HG03378 (cell line): ENCODE data around the gene TESMIN.

Experiments
- ATAC-seq: cut with Tn5 transposase; IDR thresholded peaks from one replicate; pipeline ENCODE4 v1.9.1; 2021; ENCODE audit warnings: mild to moderate bottlenecking, moderate library complexity; ENCODE audit not compliant: unreplicated experiment

Gene TESMIN

DNA sequence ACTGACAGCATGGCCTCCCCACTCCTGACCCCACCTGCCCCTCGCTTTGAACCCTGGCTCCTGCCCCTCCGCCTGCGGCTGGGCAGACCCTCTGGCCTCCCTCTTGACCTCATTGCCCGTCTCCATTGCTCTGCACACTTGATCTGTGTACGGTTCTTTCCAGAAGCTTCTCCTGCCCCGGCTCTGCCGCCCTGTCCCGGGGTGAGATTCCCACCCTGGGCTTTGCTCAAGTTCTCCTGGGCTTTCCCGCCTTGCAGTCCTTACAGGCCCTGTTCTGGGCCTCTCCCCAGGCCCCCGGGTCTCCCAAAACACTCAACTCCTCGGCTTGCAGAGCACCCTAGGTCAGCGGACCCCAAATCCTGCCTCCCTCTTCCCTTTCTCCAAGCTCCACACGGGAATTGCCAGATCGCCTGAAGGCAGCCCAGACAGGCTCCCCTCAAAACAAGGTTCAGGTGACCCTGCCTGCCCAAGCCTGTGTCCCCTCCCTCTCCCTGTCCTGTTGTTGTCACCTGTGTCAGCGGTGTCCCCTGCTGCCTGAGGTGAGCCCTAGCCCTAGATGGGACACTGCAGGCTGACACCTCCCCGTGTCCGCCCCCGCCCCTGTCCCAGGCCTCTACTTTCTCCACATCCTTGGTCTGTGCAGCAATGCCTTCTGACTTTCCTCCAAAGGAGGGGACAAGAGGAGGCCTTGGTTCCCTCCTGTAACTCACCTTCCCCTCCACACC is 65.5 kb downstream of the TESMIN start:
- no peak for ATAC-seq

DNA sequence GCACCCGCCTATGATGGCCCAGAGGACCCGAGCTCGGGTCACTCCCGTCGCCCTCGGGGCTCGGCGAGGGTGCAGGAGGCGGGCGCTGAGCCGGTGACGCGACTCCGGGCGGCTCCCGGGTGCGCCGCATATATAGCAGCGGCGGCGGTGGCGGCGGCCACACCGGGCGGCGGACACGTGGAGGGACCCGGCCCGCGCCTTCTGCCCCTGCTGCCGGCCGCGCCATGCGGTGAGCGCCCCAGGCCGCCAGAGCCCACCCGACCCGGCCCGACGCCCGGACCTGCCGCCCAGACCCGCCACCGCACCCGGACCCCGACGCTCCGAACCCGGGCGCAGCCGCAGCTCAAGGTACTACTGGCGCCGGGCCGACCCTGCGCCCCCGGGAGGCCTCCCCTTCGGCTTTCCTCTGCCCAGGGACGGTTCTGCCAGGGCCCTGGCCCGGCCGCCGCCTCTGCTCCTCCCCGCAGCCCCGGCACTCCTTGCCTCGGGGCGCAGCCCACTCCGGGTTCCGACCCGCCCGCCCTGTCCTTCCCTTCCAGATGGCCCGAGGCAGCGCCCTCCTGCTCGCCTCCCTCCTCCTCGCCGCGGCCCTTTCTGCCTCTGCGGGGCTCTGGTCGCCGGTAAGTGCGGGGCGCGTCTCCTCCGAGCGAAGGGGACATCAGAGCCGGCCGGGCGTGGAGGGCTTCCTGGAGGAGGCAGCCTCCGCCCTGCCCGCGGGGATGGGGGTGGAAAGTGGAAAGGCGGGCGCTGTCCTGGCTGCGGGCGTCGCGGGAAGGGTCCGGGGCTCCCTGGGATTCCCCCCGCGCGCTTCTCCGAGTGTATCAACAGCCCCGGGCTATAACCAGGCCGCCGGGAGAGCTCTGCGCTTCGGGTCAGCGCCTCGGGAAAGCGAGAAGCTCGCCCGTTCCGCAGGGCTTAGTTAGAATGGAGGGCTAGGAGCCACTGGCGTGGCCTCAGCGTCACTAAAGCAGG is 66.6 kb downstream of the TESMIN start, which contains the start of gene GAL:
TSS of gene GAL (plus strand) at position 160 of the 972 bp plus-strand sequence. CDS start at position 540, 380 bp downstream.
- ATAC-seq = no peak

DNA sequence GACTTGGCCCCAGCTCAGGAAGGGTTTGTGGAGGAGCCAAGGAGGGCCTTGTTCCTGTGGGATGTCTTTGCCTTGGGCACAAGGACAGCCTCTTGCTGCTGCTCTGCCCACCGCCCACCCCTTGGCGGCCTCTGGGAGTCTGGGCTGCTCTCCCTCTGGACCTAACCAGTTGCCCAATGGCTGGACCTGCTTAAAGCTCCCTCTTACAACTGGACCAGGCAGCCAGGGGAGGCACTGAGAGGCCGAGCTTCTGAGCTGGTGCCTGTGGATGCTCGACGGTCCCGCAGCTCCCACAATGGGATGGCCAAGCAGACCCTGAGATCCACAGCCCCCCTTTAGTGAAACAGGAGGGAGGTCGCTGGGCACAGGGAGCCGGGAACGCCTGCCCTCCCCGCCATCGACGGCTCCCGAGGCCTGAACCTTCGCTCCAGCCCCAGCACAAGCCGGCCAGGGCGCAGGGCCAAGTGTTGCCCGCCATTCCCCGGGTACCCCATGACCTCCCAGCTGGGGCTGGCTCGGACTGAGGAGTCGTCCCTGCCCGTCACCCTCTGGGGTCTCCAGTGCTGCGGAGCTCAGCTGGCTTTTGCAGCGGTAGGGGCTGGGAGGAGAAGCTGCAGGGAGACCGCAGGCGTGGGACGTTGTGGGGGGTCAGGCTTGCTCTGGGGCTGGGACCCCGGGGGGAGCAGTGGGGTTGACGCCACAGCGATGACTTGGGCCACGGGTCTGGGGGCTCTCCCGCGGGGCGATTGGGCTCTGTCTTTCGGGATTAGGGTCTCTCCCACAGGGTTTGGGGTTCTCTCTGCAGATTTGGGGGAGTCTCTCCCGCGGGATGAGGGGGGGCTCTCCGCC is 67.6 kb downstream of the TESMIN start:
- no peak for ATAC-seq

DNA sequence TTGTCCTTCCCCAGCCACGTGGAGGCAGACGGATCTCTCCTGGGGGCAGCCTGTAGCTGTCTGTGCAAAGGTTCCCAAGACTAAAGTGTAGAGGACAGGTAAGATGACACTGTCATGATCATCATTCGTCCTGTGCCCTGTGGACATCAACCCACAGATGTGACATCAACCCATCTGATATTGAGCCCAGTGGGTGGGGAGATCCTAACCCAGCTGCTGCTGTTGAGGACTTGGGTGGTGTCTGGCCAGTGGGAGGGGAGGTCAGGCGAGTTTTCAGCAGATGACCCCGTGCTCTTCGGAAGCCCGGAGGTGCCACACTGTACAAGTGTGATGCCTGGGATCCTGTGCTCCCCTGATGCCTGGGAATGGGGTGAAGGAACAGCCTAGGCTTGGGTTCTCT is 68.2 kb downstream of the TESMIN start:
- no peak for ATAC-seq

DNA sequence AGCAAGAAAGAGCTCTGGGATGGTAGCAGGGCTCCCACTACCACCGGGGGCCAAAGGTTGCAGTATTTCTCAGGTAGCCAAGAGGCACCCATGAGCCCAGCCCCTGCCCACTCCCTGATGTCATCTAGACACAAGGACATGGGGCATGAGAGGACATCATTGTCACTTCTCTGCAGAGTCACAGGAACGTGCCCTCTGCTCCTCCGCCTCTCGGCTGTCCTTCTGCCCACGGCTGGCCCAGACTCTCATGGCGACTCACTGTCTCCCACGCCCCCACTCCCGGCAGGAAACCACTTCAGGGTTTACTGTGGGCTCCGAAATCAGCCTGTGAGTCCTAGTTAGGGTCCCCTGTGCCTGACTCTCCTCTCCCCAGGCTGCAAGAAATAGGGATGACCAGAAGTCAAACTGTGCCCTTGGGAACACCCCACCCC is 68.8 kb downstream of the TESMIN start:
- ATAC-seq = no peak

DNA sequence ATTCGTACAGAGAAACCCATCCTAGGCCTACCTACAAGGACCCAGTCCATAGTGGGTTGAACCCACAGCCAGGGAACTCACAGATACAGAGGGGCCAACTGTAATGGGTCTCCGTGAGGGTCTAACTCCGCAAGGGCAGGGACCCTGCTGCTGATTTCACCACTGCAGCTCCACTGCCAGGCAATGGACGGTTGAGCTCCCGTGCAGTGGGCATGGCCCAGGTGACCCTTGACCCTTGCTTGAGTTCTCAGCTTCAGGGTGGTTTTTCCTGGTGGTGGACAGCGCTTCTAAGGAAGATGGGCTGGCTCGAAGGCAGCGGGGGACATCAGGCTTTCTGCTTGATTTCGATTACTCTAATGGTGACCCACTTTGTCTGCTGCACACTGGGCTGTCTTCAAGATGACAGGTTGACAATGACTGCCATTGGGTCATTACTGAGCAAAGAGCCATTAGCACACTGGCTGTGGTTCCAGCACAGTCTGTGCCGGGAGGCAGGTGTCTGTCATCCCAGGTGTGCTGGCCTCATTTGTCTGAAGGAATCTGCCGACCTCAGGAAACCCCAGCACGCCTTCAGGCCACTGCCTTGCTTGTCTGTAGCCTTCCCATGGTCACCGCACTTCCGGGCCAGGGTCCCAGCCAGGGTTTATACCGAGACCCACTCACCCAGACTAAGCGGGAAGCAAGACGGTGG is 70.6 kb downstream of the TESMIN start:
- no peak for ATAC-seq

DNA sequence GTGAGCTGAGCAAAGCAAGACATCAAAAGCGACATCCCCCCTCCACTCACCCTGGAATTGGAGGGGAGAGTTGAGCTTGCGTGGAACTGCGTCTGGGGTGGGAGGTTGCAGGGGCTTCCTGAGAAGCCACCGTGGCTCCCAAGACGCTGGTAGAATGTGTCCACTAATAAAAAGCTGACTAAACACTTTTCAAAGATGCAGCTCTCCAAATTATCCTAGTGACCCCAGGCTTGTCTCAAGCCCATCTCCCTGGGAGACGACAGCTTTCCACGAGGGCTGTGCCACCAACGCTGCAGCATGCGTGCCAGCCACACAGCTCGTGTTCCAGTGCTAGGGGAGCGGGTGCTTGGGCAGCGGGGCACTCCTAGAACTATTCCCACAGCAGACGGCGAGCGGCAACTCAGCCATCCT is 73.3 kb downstream of the TESMIN start:
- ATAC-seq = no peak

DNA sequence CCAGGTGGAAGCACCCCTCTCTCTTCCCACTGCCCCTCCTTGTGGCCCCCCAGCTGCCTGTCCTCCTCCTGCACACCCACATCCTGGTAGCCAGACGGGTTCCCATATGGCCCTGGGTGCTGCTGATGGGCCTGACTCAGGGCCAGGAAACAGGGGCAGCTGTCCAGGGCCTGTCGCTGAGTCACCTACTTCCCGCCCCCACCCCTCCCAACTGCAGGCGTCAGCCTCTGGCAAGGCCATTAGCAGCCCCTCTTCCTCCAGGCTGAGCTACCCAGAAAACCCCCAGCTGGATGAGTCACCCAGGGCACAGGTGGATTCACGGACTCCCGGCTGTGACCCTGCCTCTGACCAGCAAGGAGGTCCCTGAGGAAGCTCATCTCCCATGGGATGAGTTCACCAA is 73.9 kb downstream of the TESMIN start:
- ATAC-seq = no peak

DNA sequence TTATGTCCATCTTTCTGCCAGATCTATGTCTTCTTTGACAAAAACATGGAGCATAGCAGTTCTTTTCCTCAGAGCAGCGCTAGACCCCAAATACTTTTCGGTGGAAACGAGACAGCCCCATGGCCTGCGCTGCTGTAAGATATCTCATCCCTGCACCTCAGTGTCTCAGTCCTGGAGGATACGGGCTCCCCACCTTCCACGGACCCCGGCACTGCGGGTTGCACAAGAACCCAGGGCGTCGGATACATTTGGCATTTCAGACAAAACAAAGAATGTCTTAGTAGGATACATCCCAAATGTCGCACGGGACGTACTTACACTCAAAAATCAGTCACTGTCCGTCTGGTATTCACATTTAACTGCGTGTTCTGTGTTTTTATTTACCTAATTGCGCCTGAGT is 76.9 kb downstream of the TESMIN start:
- ATAC-seq = no peak

DNA sequence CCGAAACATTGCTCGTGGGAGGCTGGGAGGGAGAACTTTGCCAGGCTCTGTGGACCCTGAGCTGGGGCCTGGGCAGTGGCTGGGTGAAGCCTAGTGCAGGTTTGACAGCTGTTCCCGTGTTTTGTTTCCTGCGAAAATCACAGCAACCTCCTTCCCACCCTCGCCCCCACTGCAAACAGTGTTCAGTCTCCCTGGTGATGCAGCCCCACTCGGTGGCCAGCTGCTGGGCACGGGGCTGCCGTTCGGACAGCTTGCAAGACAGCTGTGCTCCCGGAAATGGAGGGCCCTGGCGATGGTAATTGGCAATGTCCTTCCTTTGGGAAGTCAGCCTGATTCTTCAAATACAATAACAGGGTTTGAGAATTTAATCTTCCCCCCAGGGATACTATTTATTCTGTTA is 77.3 kb downstream of the TESMIN start:
- no peak for ATAC-seq

DNA sequence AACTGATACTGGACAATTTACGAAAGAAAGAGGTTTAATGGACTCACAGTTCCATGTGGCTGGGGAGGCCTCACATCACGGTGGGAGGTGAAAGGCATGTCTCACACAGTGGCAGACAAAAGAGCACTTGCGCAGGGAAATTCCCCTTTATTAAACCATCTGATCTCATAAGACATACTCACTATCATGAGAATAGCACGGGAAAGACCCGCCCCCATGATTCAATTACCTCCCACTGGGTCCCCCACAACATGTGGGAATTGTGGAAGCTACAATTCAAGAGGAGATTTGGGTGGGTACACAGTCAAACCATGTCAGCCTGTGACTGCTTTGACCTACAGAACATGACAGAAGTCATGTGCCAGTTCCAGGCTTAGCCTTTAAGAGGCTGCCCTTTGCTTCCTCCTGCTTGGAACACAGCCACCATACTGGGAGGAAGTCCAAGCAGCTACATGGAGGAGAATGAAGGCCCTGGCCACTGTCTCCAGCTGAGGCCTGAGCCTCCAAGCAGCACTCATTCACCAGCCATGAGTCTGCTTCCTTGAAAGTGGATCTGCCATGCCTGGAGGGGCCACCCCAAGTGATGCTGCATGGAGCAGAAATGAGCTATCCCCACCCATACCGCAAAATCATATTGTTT is 77.9 kb downstream of the TESMIN start:
- no peak for ATAC-seq

DNA sequence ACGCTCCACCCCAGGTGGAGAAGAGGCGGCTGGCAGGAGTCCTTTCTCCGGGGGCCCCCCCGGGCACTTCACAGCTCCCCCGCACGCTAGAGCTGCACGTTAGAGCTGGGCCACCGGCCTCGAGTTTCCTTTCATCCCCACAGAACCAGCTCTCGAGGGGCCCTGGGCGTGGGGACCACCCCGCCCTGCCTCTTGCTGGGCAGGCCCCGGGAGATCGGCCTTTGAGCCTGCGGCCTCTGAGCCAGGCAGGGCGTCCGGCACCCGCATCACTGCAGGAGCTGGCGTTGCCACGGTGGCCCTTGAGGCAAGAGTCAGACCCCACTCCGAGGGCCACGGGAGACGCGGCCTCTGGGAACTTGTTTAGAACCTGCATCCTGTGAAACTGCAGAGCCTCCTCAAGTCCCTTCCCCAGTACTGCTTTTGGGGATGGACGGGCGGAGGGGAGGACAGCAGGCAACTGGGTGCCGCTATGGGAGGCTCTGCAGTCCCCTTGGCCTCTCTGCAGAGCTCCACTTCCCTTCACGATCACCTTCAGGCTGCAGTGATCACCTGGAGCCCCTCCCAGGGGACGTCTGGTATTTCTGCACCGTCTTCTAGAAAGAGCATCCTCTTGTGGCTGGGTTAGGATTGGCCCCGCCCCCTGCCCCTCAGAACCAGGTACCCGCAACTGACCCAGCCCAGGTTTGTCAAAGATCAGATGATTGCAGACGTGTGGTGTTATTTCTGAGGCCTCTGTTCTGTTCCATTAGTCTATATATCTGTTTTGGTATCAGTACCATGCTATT is 80.9 kb downstream of the TESMIN start:
- ATAC-seq = no peak

DNA sequence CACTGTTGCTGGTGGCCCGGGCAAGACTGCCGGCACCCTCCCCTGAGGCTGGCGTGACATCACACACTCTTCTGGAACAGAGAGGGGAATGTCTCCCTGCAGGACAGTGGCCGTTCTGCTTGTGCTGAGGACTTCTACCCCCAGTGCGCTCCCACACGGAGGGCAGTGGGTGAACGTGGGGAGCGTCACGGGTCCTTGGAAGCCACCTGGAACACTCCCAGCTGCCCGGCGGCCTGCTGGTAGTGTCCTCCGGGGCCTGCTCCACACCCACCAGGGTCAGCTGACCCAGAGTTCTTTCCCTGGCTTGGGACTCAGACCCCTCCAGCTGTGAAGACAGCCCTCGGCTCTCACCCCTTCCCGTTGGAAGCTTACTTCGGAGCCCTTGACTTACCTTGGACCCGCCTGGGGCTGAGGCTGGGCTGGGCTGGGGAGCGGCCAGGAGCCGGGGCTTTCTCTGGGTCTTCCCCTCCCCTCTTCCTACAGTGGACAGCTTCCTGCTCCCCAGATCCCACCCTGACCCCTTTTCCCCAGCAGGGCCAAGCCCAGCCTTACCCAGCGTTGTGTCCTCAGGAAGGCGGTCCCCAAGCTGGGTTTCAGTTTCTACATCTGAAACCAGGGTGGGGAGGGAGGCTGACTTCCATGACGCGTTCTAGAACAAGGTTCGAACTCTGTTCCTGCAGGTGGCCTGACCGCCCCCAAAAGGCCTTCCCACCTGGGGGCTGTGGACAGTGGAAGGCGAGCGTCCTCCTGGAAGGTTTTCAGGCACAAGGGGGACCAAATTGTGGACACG is 81.8 kb downstream of the TESMIN start:
- ATAC-seq = no peak

DNA sequence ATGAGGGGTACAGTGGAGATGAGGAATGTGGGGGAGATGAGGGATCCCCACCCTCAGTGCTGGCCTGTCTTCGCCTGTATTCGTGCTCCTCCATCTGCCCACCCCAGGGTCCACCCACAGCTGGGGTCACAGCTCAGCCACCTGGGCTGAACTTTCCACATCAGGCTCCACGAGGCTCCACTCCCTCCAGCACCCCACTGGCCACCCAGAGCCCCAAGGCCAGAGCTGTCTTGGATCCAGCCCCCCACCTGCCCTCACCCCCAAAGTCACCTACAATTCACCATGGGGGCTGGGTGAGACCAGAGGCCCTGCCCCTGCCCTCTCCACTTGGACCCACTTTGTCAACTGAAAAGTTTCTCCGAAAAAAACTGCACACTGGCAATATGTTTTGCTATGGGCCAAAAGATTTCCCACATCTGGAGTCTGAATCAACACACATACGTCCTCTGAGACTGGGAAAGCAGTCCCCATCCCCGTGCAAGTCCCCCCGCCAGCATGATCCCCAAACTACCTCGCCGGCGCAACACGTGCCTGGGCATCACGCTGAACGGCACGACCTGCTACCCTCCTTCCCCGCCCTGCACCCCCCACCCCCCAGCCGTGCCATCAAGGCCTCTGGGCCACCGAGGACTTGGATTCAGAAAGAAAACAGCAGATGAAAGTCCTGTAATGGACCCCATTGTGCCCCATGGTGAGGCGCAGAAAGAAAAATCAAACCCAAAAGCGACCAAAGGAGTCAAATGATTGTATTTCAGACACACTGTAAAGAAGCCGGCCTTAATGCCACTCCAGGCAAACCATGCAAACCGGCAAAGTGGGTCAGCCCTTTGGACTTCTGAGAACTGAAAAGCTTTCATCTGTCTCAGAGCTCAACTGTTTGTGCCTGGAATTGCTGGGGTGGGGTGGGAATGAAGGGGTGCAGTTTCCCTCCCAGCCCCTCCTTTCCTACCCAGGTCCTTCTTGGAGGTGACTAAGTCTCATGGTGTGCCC is 83.5 kb downstream of the TESMIN start:
- no peak for ATAC-seq

DNA sequence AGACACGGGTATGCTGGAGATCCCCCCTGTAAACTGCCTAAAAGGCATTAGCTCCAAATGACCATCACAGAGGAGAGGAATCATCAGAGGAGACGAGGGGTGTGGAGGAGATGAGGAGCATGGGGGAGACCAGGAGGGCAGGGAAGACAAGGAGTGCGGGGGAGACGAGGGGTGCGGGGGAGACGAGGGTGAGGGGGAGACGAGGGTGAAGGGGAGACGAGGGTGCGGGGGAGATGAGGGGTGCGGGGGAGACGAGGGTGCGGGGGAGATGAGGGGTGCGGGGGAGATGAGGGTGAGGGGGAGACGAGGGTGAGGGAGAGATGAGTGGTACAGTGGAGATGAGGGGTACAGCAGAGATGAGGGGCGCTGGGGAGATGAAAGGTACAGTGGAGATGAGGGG is 84.5 kb downstream of the TESMIN start:
- ATAC-seq = no peak

DNA sequence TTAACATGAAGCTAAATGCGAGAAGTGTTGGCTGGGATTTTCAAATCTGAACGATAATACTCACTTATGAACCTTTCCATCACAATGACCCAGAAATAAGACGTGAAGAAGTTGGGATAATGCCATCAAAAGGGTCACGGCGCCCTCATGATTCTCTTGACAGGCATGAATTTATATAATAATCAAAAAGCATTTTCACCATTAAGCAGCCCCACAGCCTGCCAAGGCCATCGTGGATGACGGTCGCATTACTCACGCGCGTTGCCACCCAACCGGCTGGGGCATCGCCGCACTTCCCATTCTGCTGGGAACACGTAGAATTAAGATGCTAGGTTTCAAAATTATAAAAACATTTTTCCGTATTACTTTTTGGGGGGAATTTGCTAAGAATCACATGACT is 85.9 kb downstream of the TESMIN start:
- no peak for ATAC-seq

DNA sequence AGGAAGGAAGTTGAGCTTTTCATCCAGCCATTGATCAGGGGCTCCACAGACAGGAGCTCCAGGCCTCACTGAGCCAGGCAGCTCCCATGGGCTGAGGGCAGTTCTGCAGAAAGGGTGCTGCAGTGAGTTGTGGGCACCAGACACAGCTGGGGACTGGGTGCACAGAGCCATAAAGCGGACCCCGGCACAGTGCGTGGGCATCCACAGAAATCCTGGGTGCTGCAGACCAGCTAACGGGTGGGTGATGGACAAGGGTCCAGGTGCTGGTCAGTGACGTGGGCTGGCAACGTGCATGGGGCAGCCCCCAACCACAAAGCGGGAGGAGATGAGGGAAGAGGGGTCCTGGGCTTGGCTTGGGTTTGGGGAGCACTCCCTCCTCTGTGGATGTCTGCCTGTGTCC is 86.4 kb downstream of the TESMIN start:
- ATAC-seq = no peak
